HepG2 (cell line): ENCODE results near the gene RHBDL3. TPM values are rescaled to one million over a fixed set of nuclear protein-coding genes. Genes with fewer than 3 reads are reported as not detected.

Experiments
- ATAC-seq: fragments of 200-7000 bp; cut with Tn5 transposase; 3 replicates; pipeline ENCODE4 v1.9.1; 2020; ENCODE audit warnings: mild to moderate bottlenecking, moderate library complexity
- BruUV-seq: library from RNA; stranded (reverse); fragments of 400-500 nt; replicated peaks from 2 replicates; lab custom pipeline; 2021; lab: Mats Ljungman, UMichigan
- CTCF ChIA-PET: fragments of 300-600 bp; formaldehyde crosslinking; extraction: SDS; loops from one replicate; lab custom pipeline; 2021; ENCODE audit warnings: low total read pairs, inconsistent platforms, low intra/inter-chr PET ratio; lab: Yijun Ruan, JAX
- POLR2A ChIA-PET: fragments of 350-600 bp; sonication (Branson Sonifier 250); formaldehyde crosslinking; loops from one replicate; lab custom pipeline; 2020; ENCODE audit warnings: antibody characterized with exemption, inconsistent platforms; lab: Yijun Ruan, JAX
- DNase-seq: peaks from one replicate; pipeline ENCODE4 v3.0.0-alpha.2; 2015; ENCODE audit warnings: low spot score
- FAIRE-seq: peaks from 3 replicates; lab custom pipeline; 2011; peaks lifted over from hg19 to GRCh38; lab: Jason Lieb, UNC
- H2AFZ ChIP-seq: one replicate; pipeline ENCODE4 v1.6.1; 2011; ENCODE audit warnings: low read length, inconsistent platforms
- H3K27ac ChIP-seq: fragments of 300-600 bp; 3 replicates; pipeline ENCODE4 v1.8.0; 2011; ENCODE audit warnings: mixed run types, mild to moderate bottlenecking, mixed read lengths, low read length, inconsistent platforms; ENCODE audit not compliant: insufficient read depth; ENCODE audit errors: extremely low read length
- H3K27me3 ChIP-seq, 2 experiments: fragments of 200-600 bp in 1 of 2; 2 replicates in 1 of 2; 3 replicates in 1 of 2; pipeline versions ENCODE4 v1.6.0 to v1.8.0; 2011; ENCODE audit warnings: low read length in 2 of 2, mild to moderate bottlenecking in 2 of 2, moderate library complexity in 2 of 2, inconsistent platforms in 1 of 2; ENCODE audit not compliant: insufficient read depth in 2 of 2, control insufficient read depth in 1 of 2
- H3K36me3 ChIP-seq, 2 experiments: fragments of 200-600 bp in 1 of 2; replicated peaks in 1 of 2; 2 replicates in 1 of 2; 3 replicates in 1 of 2; pipeline versions ENCODE4 v1.5.1 to v1.8.0; 2011; ENCODE audit warnings: low read length in 2 of 2, inconsistent platforms in 1 of 2; ENCODE audit not compliant: insufficient read depth in 2 of 2, control insufficient read depth in 1 of 2
- H3K4me1 ChIP-seq: 2 replicates; pipeline ENCODE4 v1.5.1; 2012; ENCODE audit warnings: low read length, inconsistent platforms; ENCODE audit not compliant: insufficient read depth
- H3K4me2 ChIP-seq: 2 replicates; pipeline ENCODE4 v1.6.0; 2011; ENCODE audit warnings: low read depth, low read length, inconsistent platforms
- H3K4me3 ChIP-seq, 3 experiments: fragments of 200-600 bp in 1 of 3; sonication (generic), shearing (Covaris generic) in 1 of 3; replicated peaks in 1 of 3; 2 replicates each; pipeline ENCODE4 v1.5.1; 2011 to 2016; ENCODE audit warnings: low read length in 3 of 3, inconsistent platforms in 2 of 3, low read depth in 2 of 3, mild to moderate bottlenecking in 2 of 3, control low read depth in 1 of 3, mixed read lengths in 1 of 3; ENCODE audit not compliant: insufficient read depth in 1 of 3
- H3K79me2 ChIP-seq: one replicate; pipeline ENCODE4 v1.6.1; 2011; ENCODE audit warnings: low read length, inconsistent platforms; ENCODE audit not compliant: insufficient read depth
- H3K9ac ChIP-seq: 2 replicates; pipeline ENCODE4 v1.6.0; 2011; ENCODE audit warnings: mild to moderate bottlenecking, low read depth, low read length, inconsistent platforms; ENCODE audit not compliant: insufficient read depth
- H3K9me3 ChIP-seq: 2 replicates; pipeline ENCODE4 v1.5.1; 2012; ENCODE audit warnings: mild to moderate bottlenecking, low read length
- H4K20me1 ChIP-seq: 2 replicates; pipeline ENCODE4 v1.6.0; 2011; ENCODE audit warnings: inconsistent platforms, mild to moderate bottlenecking, low read length, moderate library complexity; ENCODE audit not compliant: insufficient read depth
- ARID2 ChIP-seq: sonication (generic); formaldehyde crosslinking; IDR thresholded peaks from 2 replicates; pipeline ENCODE4 v1.8.1; 2022; ENCODE audit warnings: mild to moderate bottlenecking, missing genetic modification reagents, borderline replicate concordance
- ATF7-NPFF ChIP-seq: sonication (generic); formaldehyde crosslinking; IDR thresholded peaks from 2 replicates; pipeline ENCODE4 v1.8.1; 2023; ENCODE audit warnings: mild to moderate bottlenecking, low read depth, missing genetic modification reagents, moderate library complexity
- ETV5 ChIP-seq: IDR thresholded peaks from 2 replicates; pipeline ENCODE4 v1.6.1; 2018; ENCODE audit warnings: missing biosample characterization, missing genetic modification reagents, inconsistent platforms, borderline replicate concordance
- HES4 ChIP-seq: sonication (generic); formaldehyde crosslinking; IDR thresholded peaks from 2 replicates; pipeline ENCODE4 v1.9.0; 2021; ENCODE audit warnings: mild to moderate bottlenecking, missing genetic modification reagents, borderline replicate concordance
- IKZF5 ChIP-seq: IDR thresholded peaks from 2 replicates; pipeline ENCODE4 v1.6.1; 2018; ENCODE audit warnings: missing genetic modification reagents, mild to moderate bottlenecking, missing compliant biosample characterization
- MLXIP ChIP-seq: sonication (generic); formaldehyde crosslinking; IDR thresholded peaks from 2 replicates; pipeline ENCODE4 v1.9.0; 2021; ENCODE audit warnings: missing genetic modification reagents, borderline replicate concordance
- RARA ChIP-seq: IDR thresholded peaks from 2 replicates; pipeline ENCODE4 v1.6.1; 2016; ENCODE audit warnings: missing genetic modification reagents, missing compliant biosample characterization
- SSRP1 ChIP-seq: IDR thresholded peaks from 2 replicates; pipeline ENCODE4 v1.6.1; 2016; ENCODE audit warnings: control low read depth
- STAT5B ChIP-seq: sonication (generic); formaldehyde crosslinking; IDR thresholded peaks from 2 replicates; pipeline ENCODE4 v1.4.0; 2020; ENCODE audit warnings: missing genetic modification reagents
- TBX3 ChIP-seq: fragments of 450-650 bp; IDR thresholded peaks from 2 replicates; pipeline ENCODE4 v1.6.1; 2017; ENCODE audit warnings: antibody characterized with exemption, mild to moderate bottlenecking, inconsistent platforms, borderline replicate concordance
- YEATS2 ChIP-seq: sonication (generic); formaldehyde crosslinking; IDR thresholded peaks from 2 replicates; pipeline ENCODE4 v1.4.0; 2020; ENCODE audit warnings: missing genetic modification reagents, borderline replicate concordance
- ZNF337 ChIP-seq: sonication (generic); formaldehyde crosslinking; IDR thresholded peaks from 2 replicates; pipeline ENCODE4 v1.5.1; 2020; ENCODE audit warnings: missing genetic modification reagents, low read depth, mild to moderate bottlenecking, borderline replicate concordance
- ZNF414 ChIP-seq: sonication (generic); formaldehyde crosslinking; IDR thresholded peaks from 2 replicates; pipeline ENCODE4 v1.5.0; 2020; ENCODE audit warnings: missing genetic modification reagents
- ZNF577 ChIP-seq: sonication (generic); formaldehyde crosslinking; IDR thresholded peaks from 2 replicates; pipeline ENCODE4 v1.4.0; 2020; ENCODE audit warnings: mild to moderate bottlenecking, low read depth, missing genetic modification reagents, borderline replicate concordance
- WGBS: methylation state at CpG from one replicate; pipeline ENCODE4 v1.1.6; 2017; ENCODE audit warnings: low lambda C conversion rate; 5-methylcytosine and 5-hydroxymethylcytosine counted together
- in situ Hi-C: cut with HindIII; loops from 2 replicates; pipeline ENCODE4 v1.10.0; 2017; ENCODE audit warnings: low pct_unique_long_range_greater_than_20kb; ENCODE audit not compliant: extremely low pct_ligation_motif_present
- intact Hi-C: fragments of 100-400 bp; cut with micrococcal nuclease; formaldehyde crosslinking; loops from one replicate; pipeline ENCODE4 v1.10.0; 2022; ENCODE audit not compliant: unreplicated experiment
- polyA plus RNA-seq, 8 experiments: library from polyadenylated mRNA; depleted of rRNA in 3 of 8; stranded (reverse) in 7 of 8; unstranded in 1 of 8; fragments of >200 nt; fragmentation: Illumina TruSeq in 4 of 8; extraction: Trizol in 4 of 8; gene quantifications; 2 replicates each; pipeline versions ENCODE4 v1.2.1 to v1.2.3, GENCODE V29; 2011 to 2016; ENCODE audit warnings: low read depth in 4 of 8, missing spikeins in 1 of 8, mixed read lengths in 1 of 8; ENCODE audit not compliant: insufficient read depth in 1 of 8
- total RNA-seq, 5 experiments: library from RNA; depleted of rRNA; stranded (reverse); fragments of >200 nt; fragmentation: Illumina TruSeq; extraction: Trizol; gene quantifications; 2 replicates each; pipeline ENCODE4 v1.2.3, GENCODE V29; 2016; ENCODE audit warnings: low read depth in 1 of 5

RHBDL3 gene
- total and polyA plus RNA-seq, 2 of the 13 experiments (the other 11 are each of a cell fraction or from before 2014, with no cell fraction given): 0.09 TPM; not detected in 1

GRCh38 chr17:32289471-32290070 is 23.9 kb downstream of the RHBDL3 start (continued):
- no peak for TF ChIP-seq IKZF5 (CRISPR knock-in tag)
- no peak for TF ChIP-seq YEATS2 (CRISPR knock-in tag)
- no peak for TF ChIP-seq ZNF414 (CRISPR knock-in tag)
- TF ChIP-seq MLXIP: no peak
- no peak for TF ChIP-seq ARID2 (CRISPR knock-in tag)
- no peak for TF ChIP-seq TBX3
- TF ChIP-seq, all 625 proteins: peak for 0

- ChIA-PET POLR2A (no interaction called here), CTCF (no interaction called here)
- no peak overlapping the region for H3K4me2 ChIP-seq
- H3K9me3 ChIP-seq: no peaks in the 10 kb centered on the region
- no peak overlapping the region for H3K9ac ChIP-seq
- H3K27me3 ChIP-seq: peaks cover 0 to 1% of the 10 kb centered on the region in 2 experiments; a peak in 1 of 5 replicates
- no peaks in the 10 kb centered on the region for H4K20me1 ChIP-seq
- no peak overlapping the region for H2AFZ ChIP-seq
- 33% methylated on average over 4 of the region's 4 CpGs for WGBS
- H3K4me1 ChIP-seq: no peaks in the 10 kb centered on the region
- intact Hi-C loops: no loop called here
- no peak for FAIRE-seq
- H3K36me3 ChIP-seq: no peaks in the 10 kb centered on the region
- no peak overlapping the region for H3K4me3 ChIP-seq
- ATAC-seq: no peak
- no peaks in the 10 kb centered on the region for H3K79me2 ChIP-seq
- BruUV-seq: no TSS peak
- in situ Hi-C loops: no loop called here
- H3K27ac ChIP-seq: no peak overlapping the region
- DNase-seq: no peak
- TF ChIP-seq HES4 (CRISPR knock-in tag): no peak
- no peak for TF ChIP-seq RARA (CRISPR knock-in tag)
- no peak for TF ChIP-seq STAT5B
- TF ChIP-seq ZNF337 (CRISPR knock-in tag): no peak
- no peak for TF ChIP-seq ZNF577
- TF ChIP-seq SSRP1: no peak
- no peak for TF ChIP-seq ATF7-NPFF (CRISPR knock-in tag)
- TF ChIP-seq ETV5 (CRISPR knock-in tag): no peak
Observed at GRCh38 chr17:32292094-32292493, 26.5 kb downstream of the RHBDL3 start.
